GM10847 (cell line): Measurements from ENCODE around the gene PEX5L.

ENCODE experiments used
- POLR2A ChIP-seq: IDR thresholded peaks from 2 replicates; pipeline ENCODE4 v1.6.1; 2011; ENCODE audit not compliant: insufficient read length; ENCODE audit errors: extremely low read depth

The PEX5L gene

DNA sequence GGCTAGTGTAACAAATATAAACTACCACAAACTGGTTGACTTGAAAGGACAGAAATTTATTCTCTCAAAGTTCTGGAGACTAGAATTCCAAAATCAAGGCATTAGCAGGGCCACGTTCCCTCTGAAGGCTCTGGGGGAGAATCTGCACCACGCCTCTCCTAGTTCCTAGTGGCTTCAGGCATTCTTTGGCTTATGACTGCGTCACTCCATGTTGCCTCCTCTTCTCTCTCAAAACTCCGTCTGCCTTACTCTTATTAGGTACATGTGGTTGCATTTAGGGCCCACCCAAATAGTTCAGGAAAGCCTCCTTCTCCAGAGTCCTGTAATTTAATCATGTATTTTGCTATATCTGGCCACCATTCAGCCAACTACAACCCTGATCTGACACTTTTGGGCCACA, 174.8 kb downstream of the PEX5L start:
- no peak for TF ChIP-seq POLR2A

DNA sequence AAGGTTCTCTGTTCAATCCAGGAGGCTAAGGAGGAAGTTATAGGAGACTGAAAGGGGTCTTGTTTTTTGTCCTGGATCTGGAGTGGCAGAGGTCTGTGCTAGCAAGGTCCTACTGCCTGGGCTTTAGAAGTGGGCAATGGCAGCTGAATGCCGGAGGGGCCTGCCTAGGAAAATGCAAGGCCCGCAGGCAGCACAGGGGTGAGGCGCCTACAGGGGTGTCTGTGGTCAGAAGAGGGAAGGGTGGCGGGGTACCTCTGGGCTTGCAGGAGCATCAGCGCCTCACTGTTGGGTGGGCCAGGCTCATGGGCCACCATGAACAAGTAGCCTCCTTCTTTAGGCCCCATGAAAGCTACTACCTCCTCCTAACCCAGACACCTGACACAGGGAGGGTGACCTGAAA, 175.4 kb downstream of the PEX5L start:
- TF ChIP-seq POLR2A = no peak

DNA sequence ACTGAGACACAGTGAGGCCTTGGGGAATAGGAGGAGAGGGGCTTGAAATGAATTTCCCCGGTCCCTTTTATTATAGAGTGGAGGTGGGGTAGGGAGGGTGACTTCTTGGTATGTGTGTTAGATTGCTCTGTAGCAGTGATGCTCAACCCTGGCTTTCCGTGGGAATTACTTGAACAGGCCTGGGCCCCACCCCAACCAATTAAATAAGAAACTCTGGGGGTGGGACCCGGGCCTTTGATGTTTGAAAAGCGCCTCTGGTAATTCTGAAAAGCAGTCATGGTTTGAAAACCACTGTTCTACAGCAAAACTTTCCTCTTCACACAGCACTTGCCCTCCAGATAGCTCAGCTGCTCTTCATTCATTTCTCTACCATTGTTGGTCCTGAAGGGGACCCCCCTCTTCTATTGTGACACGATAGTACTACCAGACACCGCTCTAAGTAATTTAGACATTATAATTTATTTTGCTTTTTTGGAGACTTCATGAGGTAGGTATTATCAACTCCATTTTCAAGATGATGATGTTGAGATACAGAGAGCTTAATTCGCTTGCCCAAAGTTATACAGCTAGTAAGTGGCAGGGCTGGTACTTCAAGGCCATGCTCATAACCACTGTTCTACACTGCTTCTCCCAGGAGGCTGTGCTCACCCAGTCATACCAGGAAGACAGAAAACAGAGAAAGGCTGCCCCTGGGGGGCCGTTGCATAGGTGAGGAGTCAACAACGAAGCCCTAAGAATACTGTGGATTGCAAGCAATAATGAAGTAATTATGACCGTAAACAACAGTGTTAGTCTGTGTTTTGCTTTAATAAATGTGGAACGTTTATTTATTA, 176.2 kb downstream of the PEX5L start:
- no peak for TF ChIP-seq POLR2A

DNA sequence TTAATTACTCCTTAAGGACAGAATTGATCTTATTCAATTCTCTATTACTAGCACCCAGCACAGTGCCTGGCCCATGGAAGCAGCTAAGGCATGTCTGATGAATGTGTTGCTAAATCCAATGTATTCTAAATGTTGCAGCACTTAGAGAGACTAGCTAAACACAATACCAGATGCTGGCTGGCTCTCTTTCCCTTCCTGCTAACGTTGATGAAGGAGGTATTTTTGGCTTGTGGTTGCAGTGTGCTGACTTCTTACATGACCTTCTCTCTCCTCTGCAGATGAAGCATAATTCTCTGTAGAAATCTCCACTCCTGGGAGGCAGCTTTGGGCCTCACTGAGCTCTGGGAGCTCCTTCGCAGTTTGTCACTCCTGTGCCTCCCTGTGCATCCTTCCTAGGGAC, 183.6 kb downstream of the PEX5L start:
- no peak for TF ChIP-seq POLR2A

DNA sequence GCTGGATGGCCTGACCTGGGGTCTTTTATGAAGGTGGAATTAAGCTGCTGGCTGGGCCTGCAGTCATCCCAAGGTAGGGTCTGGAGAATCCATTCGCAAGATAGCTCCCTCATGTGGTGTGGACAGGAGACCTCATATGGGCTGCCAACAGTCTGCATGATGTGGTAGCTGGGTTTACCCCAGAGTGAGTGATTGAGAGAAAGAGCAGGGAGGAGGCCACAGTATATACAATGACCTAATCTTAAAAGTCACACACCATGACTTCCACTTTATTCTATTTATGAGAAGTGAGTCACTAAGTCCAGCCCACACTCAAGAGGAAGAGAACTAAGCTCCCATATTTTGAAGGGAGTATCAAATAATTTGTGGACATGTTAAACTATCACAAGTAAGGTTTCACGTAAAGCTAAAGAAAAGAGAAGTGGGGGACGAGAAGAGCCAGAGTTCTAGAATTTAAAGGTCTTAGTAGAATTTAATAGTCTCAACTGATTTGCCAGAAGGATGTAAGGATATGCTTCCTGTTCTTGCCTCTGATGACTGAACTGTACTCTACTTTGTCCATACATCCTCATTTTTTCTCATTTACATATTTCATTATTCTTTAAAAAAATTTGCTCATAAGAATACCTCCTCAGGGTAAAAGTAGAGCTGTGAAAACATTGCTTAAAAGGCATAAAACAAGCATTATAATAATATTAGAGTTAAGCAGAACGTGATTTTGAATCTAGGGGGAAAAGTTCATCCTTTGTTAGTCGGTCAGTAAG, 184.4 kb downstream of the PEX5L start:
- no peak for TF ChIP-seq POLR2A

GRCh38 chr3:179848711-179849110, 188.0 kb downstream of the PEX5L start:
- TF ChIP-seq POLR2A = no peak

GRCh38 chr3:179842061-179842460, 194.7 kb downstream of the PEX5L start:
- TF ChIP-seq POLR2A = no peak

DNA sequence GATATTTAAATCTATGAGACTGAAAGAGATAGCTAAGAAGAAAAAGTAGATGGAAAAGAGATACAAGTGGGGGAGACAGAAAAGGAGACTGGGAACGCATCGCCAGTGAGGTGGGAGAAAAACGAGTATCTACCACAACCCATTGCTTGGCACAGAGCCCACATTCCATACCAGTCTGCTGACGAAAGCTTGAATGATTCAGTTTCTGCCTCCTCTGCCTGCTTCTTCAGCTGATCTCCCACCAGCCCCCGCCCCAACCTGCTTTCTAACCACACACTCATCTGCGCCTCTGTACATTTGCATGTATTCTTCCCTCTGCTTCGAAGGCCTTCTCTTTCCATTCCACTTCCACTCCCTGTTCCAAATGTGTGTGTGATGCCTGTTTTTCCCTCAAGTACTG, 195.8 kb downstream of the PEX5L start:
- no peak for TF ChIP-seq POLR2A

GRCh38 chr3:179837374-179837773, 199.4 kb downstream of the PEX5L start:
- no peak for TF ChIP-seq POLR2A

DNA sequence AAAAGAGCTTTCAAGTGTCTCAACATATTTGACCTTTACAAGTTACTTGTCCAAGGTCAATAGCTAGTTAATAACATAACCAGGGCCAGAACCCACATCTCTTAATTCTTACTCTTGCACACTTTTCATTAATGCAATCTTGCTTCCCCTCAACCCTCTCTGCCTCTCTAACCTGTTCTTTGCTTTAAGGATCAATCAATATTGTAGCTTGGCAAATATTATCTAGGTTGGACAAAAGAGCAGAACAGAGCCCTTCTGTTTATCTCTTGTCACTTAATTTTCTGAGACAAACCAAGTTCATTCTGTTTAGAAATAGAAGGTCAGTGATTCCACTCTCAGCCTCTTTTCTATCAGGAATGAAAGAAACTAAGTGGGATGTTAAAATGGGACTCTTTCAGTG, 203.4 kb downstream of the PEX5L start:
- TF ChIP-seq POLR2A = no peak

DNA sequence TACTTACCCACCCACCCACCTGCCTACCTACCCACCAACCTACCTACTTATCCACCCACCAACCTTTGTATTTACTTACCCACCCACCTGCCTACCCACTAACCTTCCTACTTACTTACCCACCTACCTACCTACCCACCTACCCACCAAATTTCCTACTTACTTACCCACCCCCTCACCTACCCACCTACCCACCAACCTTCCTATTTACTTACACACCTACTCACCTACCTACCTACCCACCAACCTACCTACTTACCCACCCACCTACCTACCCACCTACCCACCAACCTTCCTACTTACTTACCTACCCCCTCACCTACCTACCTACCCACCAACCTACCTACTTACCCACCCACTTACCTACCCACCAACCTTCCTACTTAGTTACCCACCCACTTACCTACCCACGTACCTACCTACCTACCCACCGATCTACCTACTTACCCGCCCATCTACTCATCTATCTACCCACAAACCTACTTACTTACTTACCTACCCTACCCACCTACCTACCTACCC, 204.3 kb downstream of the PEX5L start:
- no peak for TF ChIP-seq POLR2A

- no peak for TF ChIP-seq POLR2A
Measured at GRCh38 chr3:179829401-179829800, 207.3 kb downstream of the PEX5L start.

DNA sequence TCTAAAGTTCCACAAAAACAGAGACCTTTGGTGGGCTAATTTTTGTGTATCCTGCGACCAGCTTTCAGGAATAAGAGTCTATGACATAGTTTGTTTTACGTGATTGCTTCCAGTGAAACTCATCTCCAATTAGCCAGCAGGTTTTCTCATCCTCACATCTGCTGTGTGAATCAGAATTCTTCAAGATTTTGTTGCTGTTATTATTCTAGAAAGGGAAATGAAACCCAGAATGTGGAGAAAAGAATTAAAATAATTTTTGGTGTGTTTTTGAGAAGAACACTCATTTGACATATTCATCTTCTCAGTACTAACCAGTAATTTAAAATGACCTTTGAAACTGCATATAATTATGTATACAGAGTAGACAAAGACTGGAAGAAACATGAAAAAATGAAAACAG, 208.0 kb downstream of the PEX5L start:
- TF ChIP-seq POLR2A = no peak

GRCh38 chr3:179826247-179826637, 210.5 kb downstream of the PEX5L start:
- TF ChIP-seq POLR2A = no peak

DNA sequence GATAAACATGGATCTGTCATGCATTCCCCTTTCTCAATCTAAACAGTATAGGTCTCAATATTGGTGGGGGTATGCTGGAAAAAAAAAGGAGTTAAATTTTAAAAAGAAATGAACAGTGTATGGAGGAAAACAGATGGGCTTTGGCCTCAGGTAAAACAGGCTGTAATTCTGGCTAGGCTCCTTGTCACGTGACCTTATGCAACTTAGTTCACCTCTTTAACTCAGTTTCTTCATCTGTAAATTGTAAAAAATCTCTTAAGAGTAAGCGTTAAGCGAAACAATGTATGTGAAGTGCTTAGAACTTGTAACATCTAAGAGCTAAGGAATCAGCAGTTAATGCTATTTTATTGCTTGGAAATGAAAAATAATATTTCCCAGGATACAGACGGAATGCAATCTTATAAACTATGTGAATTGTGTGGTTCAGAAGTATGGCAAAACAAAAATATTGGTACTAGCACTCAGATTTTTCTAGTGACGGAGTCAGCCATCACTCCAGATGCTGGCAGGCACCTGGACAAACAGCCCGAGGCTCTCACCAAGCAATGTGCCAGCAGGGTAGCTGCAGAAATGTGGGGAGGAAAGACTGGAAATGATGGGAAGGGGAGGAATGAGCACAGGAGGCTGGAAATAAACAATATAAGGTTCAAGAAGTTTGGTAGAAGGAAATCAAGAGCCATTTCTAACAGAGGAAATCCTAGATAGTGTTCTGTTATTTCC, 211.1 kb downstream of the PEX5L start:
- TF ChIP-seq POLR2A = no peak

- no peak for TF ChIP-seq POLR2A
Measured at GRCh38 chr3:179822296-179822695, 214.4 kb downstream of the PEX5L start.
